ENCODE measurements around the gene GON4L. TPM values are rescaled to one million over a fixed set of nuclear protein-coding genes. Genes with fewer than 3 reads are reported as not detected.

GON4L gene
- total RNA-seq, 1 experiment from 2014 or later: 53.4 TPM

DNA sequence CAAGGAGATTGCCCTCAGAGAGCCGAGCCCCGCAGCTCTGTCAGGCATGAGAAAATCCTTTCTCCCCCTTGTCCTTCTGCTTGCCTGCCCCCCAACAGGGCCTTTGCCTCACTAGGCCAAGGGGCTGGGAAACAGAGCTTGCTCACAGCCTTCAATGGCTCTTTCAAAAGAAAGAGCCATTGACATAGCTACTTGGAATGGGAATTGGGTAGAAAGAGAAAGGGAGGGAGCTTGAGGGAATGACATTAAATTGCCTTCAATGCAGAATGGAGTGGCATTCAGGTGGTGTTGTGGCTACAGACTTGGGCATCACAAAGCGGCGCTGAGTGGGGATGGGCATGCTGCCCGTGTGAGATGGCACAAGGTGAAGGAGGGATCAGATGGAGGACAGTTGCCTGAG lies 15.5 kb upstream of the GON4L start:
- H3K79me2 ChIP-seq (ENCODE audit: insufficient read depth, low read length): no peaks in the 10 kb centered on the region
- no peaks in the 10 kb centered on the region for H3K23me2 ChIP-seq (ENCODE audit: insufficient read length, low read depth, low read length, poor library complexity, severe bottlenecking)
- H3K9ac ChIP-seq (ENCODE audit: extremely low read depth, insufficient read length, low read length): no peak overlapping the region
- no peaks in the 10 kb centered on the region for H3K36me3 Mint-ChIP-seq (ENCODE audit: insufficient read depth in 1 of 3, low read depth in 3 of 3)
- H4K5ac ChIP-seq (ENCODE audit: insufficient read length, low read depth, low read length): no peak overlapping the region
- no peak overlapping the region for H3K56ac ChIP-seq (ENCODE audit: insufficient read length, low read depth, low read length)
- H2AFZ ChIP-seq (ENCODE audit: low read length): no peak overlapping the region
- H4K91ac ChIP-seq (ENCODE audit: insufficient read length, low read depth, low read length): no peak overlapping the region
- no peak overlapping the region for H3T11ph ChIP-seq (ENCODE audit: low read length)
- no peak overlapping the region for H2BK120ac ChIP-seq (ENCODE audit: low read depth, low read length, poor library complexity, severe bottlenecking)
- H3K4me1 Mint-ChIP-seq: no peaks in the 10 kb centered on the region
- H3K79me1 ChIP-seq (ENCODE audit: insufficient read depth, low read depth, low read length, poor library complexity, severe bottlenecking): no peaks in the 10 kb centered on the region
- no peak overlapping the region for H3K4ac ChIP-seq (ENCODE audit: low read depth, low read length)
- no peaks in the 10 kb centered on the region for H3K9me3 ChIP-seq (ENCODE audit: control insufficient read depth, low read depth, low read length)
- no peak overlapping the region for H4K8ac ChIP-seq (replicated peaks; ENCODE audit: insufficient read length, low read depth, low read length)
- H2BK12ac ChIP-seq (ENCODE audit: insufficient read length, low read depth, low read length): no peak overlapping the region
- no peak overlapping the region for H2AK5ac ChIP-seq (ENCODE audit: insufficient read length, low read length)
- peaks cover 9% of the 10 kb centered on the region for H3K27me3 Mint-ChIP-seq (ENCODE audit: low read depth)
- H3K23ac ChIP-seq (ENCODE audit: insufficient read length, low read depth, low read length): no peak overlapping the region
- H3K9me3 Mint-ChIP-seq: no peaks in the 10 kb centered on the region
- no peak overlapping the region for H3K14ac ChIP-seq (ENCODE audit: insufficient read depth, low read length)
- H4K20me1 ChIP-seq (ENCODE audit: control insufficient read depth, insufficient read depth, insufficient read length): no peaks in the 10 kb centered on the region
- H2BK5ac ChIP-seq (ENCODE audit: insufficient read length, low read length): no peak overlapping the region
- no peak overlapping the region for H2BK20ac ChIP-seq (ENCODE audit: low read depth, low read length, poor library complexity, severe bottlenecking)
- no peak overlapping the region for H3K18ac ChIP-seq (ENCODE audit: insufficient read length, low read depth, low read length)
- no peak for DNase-seq
- H3K27ac Mint-ChIP-seq: no peak overlapping the region
- TF ChIP-seq CTCF (conservative IDR thresholded peaks at IDR 0.05): no peak
- WGBS (ENCODE audit: extremely low coverage, insufficient read length, low lambda C conversion rate): no CpG with 5 or more reads among the region's 5 CpGs
- no peak overlapping the region for H3K27ac ChIP-seq (ENCODE audit: insufficient read length, low read depth, low read length)
- no peaks in the 10 kb centered on the region for H3K27me3 ChIP-seq (ENCODE audit: insufficient read depth, low read length)
- H2BK15ac ChIP-seq (ENCODE audit: low read depth, low read length): no peak overlapping the region
- H3K4me2 ChIP-seq (ENCODE audit: insufficient read depth, insufficient read length, low read length): no peak overlapping the region
- no peak overlapping the region for H3K4me3 Mint-ChIP-seq
- no peaks in the 10 kb centered on the region for H3K4me1 ChIP-seq (ENCODE audit: insufficient read depth, low read length)
